Measurements from ENCODE around the gene GALNT1. TPM values are rescaled to one million over a fixed set of nuclear protein-coding genes. Genes with fewer than 3 reads are reported as not detected.

GALNT1 gene
- polyA plus RNA-seq, 1 donor = 73.8 TPM

DNA sequence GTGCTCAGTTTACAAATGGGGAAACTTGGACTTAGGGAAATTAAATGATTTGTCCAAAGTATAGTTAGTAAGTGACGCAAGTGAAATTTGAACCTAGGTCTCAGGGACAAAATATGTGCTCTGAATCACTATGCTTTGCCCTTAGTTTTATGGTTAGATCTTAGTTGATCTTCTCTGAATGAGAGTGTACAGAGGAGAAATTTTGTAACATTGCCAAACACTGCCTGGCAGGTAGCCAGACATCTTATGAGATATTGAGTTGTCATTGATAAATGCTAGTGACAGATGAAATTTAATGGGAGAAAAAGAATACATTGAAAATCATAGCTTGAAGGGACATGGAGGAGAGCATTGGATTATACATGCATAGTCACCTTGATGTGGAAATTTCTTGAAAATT lies 91.4 kb downstream of the GALNT1 start:
- no peak for DNase-seq

DNA sequence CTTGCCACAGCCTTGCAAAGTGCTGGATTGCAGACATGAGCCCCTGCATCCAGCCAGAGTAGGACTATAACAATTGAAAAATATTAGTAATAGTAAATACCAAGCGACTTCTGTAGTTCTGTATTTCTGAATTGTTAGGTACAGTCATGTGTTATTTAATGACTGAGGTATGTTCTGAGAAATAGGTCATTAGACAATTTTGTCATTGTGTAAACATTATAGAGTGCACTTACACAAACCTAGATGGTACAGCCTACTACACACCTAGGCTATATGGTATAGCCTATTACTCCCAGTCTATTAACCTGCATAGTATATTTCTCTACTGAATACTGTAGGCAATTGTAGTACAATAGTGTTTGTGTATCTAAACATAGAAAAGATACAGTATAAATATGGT lies 92.1 kb downstream of the GALNT1 start:
- DNase-seq = no peak

DNA sequence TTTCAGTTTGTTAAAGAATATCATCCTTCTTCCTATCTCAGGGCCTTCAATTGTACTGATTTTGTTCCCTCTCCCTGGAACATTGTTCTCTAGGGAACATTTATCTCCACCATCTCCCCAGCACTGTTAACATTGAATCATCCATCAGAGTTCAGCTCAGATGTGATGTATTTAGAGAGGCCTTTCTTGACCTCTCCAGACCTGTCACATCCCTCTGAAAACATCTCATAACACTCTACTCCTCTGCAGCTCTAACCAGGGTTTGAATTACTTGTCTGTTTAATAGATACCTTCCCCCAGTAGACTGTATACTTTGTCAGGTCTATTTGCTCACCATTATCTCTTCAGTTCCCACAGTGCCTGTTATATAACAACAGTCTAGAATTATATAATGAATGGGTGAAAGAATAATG lies 98.6 kb downstream of the GALNT1 start:
- DNase-seq = no peak

DNA sequence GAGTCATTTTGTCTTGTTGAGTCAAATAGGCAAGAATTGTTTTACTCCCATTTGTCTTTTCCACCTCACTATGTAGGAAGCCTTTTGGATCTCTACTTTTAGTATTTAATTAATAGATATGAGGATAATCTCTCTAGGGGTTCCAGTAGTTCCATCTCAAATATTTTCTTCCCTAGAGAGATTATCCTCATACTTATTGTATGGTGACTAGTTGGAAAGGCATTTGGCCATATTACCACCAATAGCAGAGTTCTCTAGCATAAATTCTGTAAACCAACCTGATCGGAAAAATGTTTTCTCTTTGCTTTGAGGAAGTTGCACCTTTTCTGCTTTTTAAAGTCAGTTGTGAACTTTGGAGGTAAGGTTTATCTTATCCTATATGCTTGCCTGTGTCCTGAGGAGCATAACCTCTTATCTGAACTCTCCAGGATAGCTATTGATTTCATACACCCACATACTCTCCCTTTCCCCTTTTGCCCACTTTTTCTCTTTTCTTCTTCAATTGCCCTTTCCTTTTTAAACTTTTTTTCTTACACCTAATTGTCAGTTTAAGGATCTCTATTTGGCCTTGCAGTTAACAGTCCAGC lies 100.8 kb downstream of the GALNT1 start:
- DNase-seq = no peak

DNA sequence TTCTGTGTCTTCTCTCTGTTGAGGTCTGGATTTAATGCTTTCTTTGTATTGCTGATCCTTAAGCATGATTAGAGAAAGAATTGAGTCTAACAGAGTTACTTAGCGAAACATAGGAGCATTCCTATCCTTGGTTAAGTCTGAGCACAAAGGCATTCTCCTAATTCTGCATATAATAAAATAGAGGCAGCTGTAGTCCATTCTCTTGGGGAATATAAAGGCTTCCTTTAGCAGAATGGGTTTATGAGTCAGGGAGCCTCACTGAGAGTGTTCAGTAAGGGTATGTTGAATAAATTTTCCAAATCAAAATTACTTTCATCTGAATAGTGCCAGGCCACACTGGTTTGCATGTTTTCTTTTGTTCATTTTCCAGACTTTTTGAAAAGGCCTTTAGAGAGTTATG lies 101.5 kb downstream of the GALNT1 start:
- no peak for DNase-seq

DNA sequence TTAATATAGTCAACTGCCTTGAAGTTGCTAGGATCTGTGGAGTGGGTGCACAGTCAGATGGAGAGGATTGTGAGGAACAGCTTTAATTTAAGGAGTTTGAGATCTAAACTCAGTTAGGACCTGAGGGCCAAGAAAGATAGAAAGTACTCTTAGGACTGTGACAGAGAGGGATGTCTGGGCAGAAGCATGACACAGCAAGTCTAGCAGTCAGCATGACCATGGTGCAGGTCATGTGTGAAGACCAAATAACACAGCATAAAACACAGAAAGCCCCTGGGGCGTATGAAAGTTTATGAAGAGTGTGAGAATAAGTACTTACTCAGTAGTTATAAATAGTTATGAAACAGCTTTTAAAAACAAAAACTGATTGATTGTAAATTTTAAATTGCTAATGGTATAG lies 107.2 kb downstream of the GALNT1 start:
- no peak for DNase-seq

DNA sequence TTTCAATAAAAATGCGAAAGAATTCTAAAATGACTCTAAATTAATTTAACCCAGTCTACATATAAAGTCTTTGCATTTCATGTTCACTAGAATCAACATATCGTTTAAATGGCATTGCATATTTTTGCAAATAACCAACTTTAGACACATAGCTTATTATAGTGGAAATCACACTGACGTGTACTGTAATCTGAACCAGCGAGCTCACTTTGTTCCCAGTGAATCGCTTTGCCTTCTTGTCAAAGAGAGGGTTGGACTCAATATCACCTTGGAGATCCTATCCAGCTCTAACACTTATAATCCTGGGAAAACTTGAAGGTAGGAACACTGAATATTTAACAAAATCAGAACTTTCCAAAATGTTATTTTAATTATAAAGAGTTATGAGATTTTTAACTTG lies 108.2 kb downstream of the GALNT1 start:
- no peak for DNase-seq

DNA sequence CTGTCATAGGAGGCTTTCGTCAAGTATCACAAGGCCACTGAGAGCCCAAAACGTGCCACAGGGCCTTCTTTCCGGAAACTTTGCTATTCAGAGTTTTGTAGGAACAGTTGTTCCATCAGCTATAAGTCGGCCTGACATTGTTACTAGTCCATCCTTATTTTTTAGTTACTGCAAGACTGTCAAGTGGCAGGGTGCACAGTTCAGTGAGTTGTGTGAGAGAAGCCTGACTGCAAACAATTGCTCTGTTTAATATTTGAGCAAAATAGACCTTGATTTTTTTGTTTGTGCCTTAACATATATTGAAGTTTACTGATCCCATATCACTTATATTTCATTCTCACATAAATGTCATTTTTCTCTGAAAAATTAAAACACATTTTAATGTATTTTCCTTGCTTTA lies 110.1 kb downstream of the GALNT1 start:
- DNase-seq = no peak

DNA sequence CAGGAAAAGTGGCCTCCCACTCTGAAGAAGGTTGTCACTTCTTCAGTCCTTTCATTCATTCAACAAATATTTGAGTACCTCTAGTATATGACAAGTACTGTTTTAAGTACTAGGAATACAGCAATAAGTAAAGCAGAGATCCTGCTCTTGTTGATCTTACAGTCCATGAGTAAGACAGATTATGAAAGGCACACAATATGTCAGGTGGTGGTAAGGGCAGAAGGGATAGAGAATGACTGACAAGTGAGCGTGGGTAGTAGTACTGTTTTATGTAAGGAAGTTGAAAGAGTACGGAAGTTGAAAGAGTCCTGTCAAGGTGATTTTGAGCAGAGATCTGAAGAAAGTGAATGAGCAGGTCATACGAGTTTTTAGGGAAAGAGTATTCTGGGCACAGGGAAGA lies 111.3 kb downstream of the GALNT1 start:
- no peak for DNase-seq

DNA sequence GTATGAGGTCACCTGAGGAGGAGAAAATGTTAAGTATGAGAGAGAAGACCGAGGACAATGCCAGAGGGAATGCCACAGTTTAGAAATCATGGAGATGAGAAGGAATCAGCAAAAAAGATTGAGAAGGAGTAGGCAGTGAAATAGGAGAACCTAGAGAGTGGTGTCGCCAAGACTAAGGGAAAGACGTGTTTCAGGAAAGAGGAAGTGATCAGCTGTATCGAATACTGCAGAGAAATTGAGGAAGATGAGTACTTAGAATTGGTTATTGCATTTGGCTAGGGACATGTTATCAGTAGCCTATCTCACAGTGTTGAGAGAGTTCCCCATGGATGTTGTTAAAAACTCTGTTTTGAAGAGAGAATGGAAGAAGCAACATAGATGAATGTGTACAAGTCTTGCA lies 112.3 kb downstream of the GALNT1 start:
- no peak for DNase-seq

DNA sequence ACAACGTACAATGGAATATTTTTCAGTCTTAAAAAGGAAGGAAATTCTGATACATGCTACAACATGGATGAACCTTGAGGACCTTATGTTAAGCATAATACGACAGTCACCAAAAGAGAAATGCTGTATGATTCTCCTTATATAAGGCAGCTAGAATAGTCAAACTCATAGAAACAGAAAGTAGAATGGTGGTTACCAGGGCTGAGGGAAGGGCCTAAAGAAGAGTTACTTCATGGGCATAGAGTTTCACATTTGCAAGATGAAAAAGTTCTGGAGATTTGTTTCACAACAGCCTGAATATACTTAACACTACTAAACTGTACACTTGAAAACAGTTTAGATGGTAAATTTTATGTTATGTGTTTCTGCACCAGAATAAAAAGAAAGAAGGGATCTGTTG lies 113.3 kb downstream of the GALNT1 start:
- DNase-seq = no peak

DNA sequence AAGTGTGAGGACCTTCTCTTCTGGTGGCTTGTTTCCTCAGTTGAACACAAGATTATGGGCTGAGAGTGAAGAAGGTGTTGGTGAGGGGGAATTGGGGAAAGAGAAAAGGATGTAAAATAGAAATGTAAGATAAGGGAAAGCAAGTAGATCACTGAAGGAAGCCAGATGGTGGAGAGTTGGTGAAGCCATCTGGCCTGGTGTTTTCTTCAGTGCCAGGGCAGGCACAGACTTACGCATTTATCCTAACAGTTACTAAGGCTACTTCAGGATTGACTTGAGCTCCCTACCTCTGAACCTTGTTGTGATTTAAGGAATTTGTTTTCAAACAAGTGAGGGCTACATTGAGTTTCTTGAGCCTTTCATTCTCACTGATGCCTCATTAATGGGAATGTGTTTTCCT lies 113.8 kb downstream of the GALNT1 start:
- no peak for DNase-seq

DNA sequence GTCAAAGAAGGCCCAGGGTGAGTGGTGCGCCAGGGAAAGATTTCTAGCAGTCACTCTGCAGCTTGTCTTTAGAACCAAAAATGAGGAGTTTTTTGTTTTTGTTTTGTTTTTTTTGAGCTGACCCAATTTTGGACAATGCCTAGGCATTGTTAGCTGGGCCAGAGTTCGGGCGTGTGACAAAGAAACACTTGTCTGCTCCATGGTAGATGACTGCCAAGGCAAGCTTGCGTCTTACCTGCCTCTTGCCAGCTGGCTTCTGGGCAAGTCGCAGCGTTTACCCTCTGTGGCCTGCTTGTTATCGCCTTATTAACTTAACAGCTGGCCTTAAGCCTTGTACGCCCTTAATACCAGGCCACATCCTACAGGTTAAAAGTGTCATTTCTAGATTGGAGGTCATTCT lies 114.3 kb downstream of the GALNT1 start:
- no peak for DNase-seq

DNA sequence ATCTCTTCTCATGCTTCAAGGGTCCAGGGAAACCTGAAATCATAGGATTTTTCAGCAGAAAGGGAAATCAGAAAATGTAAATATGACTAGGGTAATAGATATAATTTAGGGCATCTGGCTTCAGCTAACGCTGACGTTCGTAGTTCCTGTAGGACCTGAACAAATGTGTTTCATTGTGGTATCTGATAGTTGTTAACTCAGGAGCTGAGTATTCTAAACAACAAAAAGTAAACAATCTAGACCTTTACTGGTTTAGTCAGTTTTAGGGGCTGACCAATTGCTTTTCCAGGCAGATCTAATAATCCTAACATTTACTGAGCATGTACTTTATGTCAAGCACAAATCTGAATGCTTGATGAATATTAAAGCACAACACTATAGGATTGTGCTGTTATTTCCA lies 114.8 kb downstream of the GALNT1 start:
- DNase-seq = no peak

DNA sequence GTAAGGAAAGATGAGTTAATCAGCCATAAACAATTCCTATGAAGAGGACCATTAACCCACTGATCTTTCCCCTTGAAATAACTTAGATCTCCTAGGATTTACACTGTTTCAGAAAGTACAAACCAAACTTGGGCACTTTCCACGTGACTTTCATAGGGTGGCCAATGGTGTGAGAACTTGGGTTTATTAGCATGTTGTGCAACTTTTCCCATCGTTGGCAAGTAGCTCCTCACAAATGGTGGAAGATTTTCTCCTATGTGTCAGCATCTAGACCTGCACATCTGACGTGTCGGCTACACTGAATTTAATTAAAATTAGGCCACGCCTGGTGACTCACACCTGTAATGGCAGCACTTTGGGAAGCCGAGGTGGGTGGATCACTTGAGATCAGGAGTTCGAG lies 116.3 kb downstream of the GALNT1 start:
- no peak for DNase-seq

DNA sequence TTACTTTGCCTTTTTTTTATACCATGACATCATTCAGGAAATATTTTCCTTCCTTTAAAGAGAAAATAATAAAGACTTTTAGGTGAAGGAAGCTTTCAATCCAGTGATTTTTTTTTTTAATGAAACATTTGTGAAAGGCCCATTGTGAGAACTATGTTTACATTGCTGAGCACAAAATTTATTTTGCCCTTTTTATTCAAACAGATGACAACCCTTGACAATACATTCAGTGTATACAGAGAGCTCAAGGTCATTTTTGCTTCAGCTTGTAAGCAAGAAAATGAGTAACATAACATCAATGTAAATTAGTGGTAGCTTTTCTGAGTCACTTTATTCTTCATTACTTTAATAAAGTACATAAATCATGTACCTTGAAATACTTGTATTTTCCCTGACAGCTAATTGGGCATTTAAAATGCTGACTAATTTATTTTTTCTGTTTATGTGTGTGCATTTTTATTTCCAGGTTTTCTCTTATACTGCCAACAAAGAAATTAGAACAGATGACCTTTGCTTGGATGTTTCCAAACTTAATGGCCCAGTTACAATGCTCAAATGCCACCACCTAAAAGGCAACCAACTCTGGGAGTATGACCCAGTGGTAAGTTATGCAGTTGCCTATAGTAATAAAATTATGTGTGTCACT lies 121.6 kb downstream of the GALNT1 start:
- no peak for DNase-seq

DNA sequence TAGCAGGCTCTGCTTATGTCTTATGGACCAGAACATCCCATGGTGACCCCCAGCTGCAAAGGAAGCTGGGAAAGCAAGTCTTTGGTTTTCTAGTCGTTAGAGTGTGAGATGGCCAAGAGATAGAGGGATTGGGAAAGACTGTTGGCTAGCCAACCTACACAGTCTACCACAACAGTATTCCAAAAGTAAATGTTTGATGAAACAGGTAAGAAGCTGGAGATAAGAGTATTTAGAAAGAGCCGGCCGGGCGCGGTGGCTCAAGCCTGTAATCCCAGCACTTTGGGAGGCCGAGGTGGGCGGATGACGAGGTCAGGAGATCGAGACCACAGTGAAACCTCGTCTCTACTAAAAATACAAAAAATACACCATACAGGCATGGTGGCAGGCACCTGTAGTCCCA lies 124.4 kb downstream of the GALNT1 start:
- no peak for DNase-seq

DNA sequence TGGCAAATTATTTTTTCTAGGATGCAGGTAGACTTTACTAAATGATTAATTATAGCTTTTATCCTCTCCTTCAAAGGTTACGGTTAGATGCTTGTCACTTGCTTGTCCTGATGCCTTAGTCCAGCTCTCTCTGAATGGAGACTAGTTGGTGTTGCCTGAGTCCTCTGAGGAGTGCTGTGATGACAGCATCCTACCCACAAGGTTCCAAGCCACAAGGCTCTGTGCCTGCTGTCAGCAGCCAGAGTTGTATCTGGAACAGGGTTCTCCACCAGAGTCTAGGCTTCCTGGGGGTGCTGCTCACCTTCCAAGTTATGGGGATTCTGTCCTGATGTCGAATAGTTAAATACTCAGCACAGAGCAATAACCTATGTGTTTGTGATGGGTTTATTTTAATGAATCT lies 125.7 kb downstream of the GALNT1 start:
- DNase-seq = no peak

DNA sequence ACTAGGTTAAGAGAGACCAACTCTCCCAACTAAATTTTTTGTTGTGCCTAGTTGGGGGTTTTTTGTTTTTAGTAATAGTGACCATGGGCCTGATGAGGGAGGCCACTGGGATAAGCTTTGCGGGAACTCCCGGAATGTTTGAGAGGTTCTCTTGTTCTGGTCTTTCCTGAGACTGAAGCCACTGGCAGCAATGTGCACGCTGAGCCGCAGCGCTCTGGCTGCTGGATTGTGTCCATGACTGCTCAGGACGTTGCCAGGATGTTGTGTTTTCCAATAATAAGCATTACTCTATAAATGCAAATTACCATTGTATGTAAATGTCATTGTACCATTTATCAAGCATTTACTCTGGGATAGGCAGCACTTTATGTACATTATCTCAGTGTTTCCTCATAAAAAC lies 126.1 kb downstream of the GALNT1 start:
- no peak for DNase-seq

DNA sequence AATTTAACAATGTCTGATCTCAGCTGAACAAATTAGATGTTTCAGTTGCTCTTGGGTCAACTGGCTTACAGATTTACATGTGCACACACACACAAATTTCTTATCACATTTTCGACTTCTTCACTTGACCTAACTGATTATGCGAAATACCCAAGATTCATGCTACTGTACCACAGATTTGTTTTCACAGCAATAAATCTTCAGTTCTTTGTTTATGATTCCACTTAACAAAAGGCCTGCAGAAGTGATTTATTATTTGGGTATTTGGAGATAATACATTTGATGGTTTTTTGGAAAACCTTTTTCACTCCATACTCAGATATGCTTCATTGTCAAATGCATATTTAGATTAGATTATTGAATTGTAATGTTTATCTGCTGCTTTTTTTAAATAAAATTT lies 129.0 kb downstream of the GALNT1 start:
- DNase-seq = no peak

DNA sequence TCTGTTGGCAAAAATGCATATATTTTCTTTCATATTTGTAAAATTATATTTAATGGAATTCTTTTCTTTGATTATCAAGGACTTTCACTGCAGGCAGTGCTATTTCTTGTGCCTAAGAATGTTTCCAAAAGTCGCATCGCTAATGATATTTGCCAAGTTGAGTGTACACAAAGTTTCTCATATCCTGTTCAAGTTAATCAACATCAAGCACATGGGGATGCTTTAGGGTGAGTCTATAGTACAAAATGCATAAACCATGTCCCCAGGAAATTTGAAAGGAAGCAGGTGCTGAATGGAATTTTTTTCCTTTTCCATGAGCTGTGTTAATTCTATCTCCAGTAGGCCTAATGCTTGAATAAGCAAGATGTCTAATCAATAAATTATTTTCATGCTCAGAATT lies 129.7 kb downstream of the GALNT1 start:
- DNase-seq = no peak

DNA sequence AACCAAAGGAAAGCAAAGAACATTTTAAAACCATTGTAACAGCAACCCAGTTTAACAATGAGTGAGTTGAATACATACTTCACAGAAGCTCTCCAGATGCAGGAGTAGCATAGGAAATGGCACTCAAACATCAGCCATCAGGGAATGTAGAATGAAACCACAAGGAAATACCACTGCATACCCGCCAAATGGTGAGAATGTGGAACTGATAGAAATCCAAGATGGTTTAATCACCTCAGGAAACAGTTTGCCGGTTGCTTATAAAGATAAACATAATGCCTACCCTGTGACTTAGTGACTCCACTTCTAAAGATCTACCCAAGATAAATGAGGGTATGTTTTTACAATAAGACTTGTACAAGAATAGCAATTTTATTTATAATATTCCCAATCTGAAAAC lies 132.0 kb downstream of the GALNT1 start:
- DNase-seq = no peak

DNA sequence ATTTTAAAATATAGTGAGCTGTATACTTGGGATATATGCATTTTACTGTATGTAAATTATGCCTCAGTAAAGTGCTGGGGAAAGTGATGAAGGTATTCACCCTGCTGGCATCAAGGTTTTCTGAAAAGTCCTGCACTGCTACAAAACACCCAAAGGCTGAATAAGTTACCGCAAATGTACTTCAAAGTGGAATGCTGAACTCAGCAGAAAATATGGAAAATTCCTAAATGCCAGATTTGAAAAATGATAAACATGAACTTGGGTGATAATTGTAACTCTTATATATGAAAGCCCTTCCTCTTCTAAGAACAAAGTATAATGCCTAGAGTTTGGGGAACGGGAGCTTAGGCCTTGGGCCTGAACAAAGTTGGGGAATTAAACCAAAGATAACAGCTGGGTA lies 133.0 kb downstream of the GALNT1 start:
- DNase-seq = no peak

DNA sequence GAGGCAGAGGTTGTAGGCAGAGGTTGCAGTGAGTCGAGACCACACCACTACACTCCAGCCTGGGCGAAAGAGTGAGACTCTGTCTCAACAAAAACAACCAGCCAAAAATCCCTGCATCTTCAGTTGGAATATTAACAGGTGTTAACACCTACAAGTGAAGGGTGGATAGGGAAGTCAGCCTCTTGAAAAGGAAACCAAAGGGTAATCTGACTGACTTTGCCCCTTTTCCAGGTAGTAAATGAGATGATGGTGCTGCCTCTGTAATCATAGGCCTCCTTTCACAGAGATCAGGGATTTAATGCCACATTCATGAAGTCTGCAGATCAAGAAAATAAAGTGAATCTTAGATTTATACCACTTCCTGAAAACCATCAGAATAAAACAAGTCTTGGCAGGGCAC lies 133.6 kb downstream of the GALNT1 start:
- DNase-seq = no peak
